GM19328 (cell line): ENCODE results near the gene GPR142.

Experiments
- ATAC-seq: cut with Tn5 transposase; IDR thresholded peaks from one replicate; pipeline ENCODE4 v1.9.1; 2021; ENCODE audit warnings: mild to moderate bottlenecking, moderate library complexity; ENCODE audit not compliant: unreplicated experiment

The GPR142 gene

DNA sequence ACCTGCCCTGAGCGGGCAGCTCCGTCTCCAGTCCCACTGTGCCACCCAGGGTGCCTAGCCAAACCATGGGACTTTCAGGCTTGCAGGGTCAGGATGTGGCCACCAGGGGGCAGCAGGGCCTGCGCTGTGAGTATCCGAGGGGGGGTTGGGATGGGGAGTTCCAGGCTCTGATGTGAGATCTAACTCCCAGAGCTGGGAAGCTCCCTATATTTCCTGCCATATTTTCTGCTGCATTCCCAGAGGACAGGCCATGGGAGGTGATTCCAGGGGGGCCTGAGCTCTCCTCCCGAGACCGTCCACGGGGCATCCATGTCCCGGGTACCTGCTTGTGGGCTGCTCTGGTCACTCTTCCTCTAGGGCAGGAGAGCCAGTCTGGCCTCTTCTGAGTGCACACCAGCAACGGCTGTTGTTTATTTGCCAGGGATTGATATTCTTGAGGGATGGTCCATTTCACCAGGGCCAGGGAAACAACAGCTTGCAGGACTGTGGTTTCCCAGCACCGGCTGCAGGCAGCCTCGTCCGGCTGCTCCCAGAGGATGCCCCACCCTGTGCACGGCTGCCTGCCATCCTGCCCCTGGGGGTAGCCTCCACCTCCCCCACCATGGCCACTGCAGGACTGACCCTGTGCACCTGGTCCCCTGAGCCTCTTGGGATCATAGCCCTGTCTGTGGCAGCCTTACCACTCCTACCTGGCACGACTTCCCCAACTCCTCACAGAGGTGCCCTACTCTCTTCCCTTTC, 1.2 kb downstream of the GPR142 start:
- no peak for ATAC-seq

DNA sequence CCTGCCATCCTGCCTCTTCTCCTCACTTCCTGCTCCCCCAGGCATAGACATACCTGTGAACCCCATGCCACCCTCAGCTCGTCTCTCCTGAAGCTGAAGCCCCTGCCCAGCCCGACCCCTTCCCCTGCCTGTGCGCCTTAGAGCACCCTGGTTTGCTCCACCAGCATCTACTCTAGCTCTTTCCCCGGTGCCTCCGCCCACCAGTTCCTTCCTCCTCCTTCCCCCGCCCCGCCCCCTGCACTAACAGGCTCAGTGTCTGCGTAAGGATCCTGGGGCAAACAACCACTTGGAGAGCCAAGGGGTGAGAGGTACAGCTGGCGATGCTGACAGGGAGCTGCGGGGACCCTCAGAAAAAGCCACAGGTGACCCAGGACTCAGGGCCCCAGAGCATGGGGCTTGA, 1.9 kb downstream of the GPR142 start:
- ATAC-seq, result no peak

DNA sequence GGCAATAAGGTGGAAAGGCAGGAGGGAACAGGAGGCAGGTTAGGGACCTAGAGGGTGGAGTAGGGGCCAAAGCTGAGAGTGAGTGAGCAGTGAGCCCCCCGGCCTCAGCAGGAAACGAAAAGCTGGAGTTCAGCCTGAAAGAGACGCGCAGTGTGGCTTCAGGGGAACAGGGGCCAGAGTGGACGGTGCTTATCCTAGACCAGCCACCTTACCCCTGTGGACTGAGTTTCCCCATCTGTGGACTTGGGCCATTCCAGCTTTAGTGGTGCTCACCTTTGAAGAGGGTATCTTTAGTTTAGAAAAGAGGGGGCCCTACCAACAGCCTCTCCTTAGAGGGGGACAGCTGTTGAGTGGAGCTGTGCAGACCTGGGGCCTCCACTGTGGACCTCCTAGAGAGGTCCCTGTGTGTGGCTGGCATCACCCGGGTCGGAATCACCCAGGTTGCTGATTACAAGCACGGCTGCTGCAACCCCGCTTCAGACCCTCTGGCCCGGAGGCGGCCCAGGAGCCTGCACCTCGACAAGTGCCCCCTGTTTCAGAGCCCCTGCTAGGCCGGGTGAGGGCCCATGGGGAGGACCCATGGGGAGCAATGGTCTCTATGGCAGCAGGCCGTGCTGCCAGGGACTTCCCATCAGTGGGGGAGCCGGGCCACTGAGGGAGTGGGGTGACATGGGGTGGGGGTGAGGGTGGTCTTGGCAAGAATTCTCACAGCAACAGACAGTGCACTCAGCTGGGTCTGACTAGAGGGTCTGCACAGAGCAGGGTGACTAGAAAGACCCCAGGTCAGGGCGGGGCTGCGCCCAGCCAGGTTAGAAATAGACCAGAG, 2.6 kb downstream of the GPR142 start:
- ATAC-seq, result no peak

DNA sequence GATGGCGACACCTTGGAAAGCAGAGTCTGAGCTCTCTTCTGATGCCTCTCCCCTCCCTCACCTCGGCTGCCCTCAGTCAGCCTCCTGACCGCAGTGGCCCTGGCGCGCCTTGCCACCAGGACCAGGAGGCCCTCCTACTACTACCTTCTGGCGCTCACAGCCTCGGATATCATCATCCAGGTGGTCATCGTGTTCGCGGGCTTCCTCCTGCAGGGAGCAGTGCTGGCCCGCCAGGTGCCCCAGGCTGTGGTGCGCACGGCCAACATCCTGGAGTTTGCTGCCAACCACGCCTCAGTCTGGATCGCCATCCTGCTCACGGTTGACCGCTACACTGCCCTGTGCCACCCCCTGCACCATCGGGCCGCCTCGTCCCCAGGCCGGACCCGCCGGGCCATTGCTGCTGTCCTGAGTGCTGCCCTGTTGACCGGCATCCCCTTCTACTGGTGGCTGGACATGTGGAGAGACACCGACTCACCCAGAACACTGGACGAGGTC, 4.4 kb downstream of the GPR142 start:
- no peak for ATAC-seq

DNA sequence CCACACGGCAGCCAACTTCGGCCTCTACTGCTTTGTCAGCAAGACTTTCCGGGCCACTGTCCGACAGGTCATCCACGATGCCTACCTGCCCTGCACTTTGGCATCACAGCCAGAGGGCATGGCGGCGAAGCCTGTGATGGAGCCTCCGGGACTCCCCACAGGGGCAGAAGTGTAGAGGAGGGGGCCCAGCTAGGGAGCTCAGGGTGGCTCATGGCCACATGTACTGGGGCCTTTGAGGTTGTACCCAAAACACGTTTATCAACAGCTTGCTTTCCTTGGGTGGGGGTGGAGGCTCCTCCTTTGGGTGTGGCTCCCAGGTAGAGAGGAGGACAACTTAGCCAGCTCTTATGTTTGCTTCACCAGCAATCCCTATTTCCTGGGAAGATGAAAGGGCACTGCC, 5.1 kb downstream of the GPR142 start:
- ATAC-seq, result no peak

DNA sequence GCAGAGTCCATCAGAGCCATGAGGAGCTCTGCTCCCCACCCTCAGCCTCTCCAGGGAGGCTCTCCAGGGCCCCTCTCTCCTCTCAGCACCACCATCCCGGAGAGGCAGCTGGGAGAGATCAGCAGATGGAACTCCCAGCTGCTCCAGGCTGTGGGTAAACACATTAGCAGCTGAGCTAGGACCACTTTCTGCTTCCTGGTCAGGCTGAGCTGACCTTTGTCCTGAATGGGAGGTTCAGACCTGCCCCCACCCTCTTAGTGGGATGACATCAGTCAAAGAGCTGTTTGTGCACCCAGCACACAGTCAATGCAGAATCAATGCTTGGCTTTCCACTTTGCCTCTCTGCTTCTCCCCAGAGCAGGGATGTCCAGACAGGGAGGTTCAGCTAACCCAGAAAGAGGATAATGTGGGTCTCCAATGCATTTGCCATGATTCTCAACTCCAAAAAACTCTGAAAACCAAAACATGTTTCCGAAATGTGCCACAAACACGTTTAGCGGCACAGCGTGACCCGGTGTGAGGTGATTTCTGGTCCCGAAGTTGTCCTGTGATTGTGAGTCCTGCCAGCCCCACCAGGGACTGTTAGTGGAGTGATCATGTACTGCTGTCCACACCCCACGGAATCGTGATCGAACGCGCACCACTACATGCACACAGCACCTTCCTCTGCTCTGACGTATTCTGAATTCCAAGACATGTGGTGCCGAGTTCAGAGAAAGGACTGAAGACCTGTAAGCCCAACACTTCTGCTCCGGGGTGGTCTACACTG, 6.7 kb downstream of the GPR142 start:
- ATAC-seq, result no peak

DNA sequence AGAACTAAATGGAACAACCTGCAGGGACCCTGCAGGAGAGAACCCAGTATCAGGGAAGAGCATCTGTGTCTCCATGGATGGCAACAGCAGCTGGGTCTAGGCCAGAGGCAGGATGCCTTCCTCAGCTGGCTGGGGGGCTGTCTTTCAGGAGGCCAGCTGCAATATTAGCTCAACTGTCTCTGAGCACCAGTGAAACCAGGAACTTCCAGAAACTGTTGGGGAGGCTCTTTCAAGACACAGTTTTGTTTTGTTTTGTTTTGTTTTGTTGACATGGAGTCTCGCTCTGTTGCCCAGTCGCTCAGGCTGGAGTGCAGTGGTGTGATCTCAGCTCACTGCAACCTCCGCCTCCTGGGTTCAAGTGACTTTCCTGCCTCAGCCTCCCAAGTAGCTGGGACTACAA, 7.6 kb downstream of the GPR142 start:
- ATAC-seq, result no peak

DNA sequence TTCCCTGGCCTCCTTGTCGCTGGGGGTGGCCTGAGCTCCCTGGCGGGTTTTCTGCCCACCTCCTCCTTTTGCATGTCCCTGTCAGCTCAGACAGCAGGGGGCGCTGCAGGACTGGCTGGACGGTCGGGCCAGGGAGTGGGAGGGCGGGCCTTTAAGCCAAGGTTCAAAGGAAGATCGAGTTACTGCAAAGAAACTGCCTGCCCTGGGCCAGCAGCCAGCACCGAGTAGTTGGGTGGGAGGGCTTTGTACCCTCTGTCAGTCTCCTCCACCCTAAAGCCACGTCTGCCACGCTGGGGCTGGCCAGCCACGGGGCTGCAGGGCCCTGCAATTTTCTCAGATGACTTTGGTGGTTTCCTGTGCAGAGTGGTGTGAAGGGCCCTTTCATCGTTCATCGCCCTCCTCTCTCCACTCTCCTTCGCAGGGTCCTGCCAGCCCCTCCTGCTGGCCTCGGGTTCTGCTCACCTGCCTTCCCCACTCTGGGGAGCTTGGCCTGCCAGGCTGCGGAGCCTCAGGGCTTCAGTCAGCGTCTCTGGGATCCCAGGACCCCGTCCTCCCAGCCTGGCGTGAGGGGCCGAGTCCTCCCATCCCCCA, 12.3 kb downstream of the GPR142 start:
- no peak for ATAC-seq

DNA sequence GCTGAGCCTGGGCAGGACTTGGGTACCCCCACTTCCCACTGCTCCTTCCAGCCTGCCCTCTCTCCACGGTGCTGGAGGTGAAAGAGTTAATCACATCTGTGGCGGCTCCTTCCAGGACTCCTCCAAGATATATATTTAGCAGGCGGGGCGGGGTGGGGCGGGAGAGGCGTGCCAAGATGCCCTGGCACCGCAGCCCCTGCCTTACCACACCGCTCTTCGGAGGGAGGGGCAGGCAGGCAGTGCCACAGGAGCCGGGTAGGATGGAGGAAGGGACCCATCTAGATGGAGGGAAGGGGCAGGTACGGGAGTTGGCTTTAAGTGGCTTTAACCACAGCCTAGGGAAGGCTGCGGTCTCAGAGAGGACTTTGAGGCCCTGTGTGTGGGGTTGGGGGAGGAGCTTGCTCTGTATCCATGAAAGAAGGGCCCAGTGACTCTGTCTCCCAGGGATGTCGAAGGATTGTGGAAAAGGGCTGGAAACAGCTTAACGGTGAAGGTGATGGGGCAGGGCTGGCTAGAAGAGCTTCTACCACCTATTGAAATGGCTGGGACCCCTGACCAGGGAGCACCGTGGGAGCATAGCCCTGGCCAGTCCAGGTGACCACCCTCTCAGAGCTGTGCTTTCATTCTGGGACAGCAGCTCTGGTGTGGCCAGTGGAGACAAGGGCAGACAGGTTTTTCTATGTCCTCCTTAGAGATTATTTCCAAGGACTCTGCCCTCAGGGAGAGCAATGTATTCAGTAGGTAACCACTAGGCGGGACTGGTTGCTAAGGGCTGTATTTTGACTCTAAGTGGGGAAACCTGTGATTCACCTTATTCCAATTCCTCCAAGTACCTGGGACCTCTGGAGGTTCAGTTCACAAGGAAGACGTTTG, 13.0 kb downstream of the GPR142 start:
- ATAC-seq, result no peak

DNA sequence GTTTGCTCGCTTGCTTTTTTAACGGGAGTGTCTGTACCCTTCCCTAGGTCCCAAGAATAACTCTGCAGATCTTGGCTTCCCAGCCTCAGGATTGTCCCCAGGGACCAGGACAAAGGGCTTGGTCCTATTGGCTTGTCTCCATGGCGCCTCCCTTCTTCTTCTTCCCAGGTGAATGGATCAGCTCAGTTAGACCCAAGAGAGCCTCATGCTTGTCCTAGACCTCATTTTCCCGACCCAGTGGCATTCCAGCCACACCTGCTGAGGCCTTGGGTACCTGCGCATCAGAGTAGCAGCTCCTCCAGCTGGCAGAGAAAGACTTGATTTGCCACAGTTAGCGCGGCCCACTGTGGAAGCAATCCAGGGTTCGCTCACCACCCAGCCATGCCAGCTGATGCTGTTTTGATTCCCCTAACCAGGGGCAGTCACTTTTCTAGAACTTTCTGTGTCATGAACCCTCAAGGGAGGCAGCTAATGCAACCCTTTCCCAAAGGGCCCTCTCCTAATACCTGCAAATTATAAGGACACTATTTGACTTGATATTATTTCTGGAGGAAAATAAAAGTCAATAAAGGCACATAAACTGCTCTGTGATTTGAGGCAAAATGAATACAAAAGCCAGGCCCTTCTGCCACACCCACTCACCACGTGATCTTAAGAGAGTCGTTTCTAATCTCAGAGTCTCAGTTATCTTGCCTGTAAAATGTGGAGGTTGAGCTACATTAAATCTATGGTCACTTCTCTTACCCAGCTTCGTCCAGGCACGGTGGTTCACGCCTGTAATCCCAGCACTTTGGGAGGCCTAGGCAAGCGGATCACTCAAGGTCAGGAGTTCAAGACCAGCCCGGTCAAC, 13.9 kb downstream of the GPR142 start:
- no peak for ATAC-seq

DNA sequence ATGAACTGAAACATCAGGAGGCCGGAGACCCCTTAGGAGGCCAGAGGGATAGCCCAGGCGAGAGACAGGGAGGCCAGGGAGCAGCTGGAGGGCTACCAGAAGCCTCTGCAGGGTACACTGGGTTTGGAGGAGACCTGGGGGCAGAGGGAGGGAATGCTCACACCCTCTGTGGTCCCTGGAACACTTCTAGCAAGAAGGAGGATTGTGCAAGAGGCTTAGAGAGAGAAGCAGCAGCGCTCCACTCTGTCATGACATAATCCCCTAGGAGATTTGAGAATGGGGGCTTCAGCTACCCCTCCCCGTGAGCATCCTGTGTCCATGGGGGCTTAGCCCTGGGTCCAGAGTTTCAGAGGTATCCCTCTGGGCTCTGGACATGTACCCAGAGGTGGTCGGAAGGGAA, 15.8 kb downstream of the GPR142 start:
- ATAC-seq, result no peak

DNA sequence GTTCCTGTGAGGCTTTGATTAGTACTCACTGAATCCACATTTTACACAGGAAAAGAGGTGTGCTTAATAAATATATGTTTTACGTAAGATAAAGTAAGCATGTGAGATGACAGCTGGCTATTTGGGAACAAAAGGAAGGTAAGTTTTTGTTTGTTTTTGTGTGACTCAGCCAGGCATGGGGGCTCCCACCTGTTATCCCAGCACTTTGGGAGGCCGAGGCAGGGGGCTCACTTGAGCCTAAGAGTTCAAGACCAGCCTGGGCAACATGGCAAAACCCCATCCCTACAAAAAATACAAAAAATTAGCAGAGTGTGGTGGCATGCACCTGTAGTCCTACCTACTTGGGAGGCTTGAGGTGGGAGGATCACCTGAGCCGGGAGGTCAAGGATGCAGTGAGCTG, 17.9 kb downstream of the GPR142 start:
- no peak for ATAC-seq

DNA sequence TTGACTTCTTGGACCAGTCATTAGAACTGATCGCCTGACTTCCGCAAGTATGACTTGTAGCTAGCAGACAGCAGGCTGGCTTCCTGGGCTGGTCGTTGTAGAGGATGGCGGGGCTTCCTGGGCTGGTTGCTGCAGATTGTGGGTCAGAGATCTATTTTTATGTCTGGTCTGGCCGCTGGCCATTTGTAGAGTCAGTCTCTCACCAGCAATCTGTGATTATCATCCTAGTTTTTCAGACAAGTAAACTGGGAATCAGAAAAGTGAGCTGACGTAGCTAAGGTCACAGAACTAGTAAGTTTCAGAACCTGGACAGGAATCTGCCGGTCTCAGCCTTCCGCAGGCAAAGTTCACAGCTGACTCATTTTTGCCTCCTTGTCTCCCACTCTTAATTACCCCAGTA, 19.1 kb downstream of the GPR142 start:
- ATAC-seq, result no peak

DNA sequence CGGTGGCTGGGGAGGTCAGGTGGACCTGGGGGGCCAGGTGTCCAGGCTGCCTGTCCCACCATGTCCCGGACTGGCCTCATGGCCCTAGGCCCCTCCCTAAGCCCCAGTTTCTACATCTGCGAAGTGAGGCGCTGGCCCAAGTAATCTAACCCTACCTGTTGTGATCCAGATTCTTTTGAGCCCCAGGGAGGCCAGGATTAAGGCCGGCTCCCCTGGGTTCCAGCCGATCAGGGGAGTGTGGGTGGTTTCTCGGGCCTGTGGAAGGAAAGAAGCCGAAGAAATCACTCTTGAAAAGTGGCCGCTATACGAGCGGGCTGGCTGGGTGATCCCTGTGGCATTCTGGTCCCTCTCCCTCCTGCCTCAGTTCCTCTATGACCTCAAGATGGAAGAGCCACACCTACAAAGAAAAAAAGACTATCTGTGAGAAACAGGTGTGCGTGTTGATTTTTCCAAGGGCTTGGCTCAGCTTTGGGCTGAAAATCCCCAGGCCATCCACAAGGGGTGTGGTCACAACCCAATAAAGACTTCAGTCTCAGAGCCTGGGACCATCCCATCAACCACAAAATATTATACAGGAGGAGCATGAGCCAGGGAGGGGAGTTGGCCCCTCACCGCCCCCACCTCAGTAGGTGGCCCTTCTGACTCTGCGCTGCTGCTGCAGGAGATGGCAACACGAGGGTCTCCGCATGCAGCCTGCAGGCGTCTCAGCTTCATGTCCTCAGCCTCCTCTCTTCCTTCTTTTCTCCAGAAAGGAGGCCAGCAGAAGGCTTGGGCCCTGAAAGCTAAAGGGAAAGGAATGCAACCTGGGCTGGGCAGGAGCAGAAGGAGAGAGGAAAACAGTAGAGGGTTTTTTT, 20.3 kb downstream of the GPR142 start:
- no peak for ATAC-seq

DNA sequence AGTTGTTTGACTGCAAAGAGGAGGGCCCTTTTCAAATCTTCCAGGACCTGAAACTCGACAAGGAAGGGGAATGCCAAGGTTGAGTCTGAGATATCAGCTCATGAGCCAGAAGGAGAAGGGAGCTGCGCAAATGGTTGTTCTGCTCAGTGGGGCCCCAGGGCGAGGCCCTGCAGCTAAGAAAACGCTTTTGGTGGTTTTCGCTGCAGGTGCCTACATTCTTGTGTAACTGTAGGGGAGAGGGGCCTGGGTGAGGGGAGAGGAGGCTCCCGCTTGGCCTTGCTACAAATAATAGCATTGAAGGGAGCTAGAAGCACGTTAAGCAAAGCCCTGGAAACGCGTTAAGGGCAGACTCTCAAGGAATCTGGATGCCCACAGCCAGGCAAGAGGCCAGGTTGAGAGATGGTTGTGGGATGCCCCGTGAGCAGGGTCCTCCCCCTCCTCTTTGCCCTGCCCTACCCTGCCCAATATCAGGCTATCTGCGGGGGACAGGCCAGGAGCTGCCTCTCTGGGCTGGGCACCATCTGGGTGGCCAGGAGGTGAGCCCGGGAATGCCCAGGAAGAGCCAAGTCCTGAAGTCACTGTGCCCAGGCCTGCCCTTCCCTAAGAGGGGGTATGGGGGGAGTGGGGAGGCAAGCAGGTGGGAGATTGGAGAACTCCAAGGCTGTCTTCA, 21.9 kb downstream of the GPR142 start:
- no peak for ATAC-seq

DNA sequence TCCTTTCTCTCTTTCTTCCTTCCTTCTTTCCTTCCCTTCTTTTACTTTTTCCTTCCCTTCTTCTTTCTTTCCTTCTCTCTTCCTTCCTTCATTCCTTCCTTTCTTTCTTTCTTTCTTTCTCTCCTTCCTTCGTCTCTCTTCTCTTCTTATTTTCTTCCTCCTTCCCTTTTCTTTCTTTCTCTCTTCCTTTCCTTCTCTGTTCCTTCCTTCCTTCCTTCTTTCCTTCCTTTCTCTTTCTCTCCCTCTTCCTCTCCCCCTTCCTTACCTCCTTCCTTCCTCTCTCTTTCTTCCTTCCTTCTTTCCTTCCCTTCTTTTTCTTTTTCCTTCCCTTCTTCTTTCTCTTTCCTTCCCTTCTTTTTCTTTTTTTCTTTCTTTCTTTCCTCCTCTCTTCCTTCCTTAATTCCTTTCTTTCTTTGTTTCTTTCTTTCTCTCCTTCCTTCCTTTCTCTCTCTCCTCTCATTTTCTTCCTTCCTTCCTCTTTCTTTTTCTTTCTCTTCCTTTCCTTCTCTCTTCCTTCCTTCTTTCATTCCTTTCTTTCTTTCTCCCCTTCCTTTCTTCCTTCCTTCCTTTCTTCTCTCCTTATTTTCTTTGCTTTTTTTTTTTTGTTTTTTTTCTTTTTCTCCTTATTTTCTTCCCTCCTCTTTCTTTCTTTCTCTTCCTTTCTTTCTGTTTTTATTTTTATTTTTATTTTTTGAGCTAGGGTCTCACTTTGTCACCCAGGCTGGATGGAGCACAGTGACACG, 22.8 kb downstream of the GPR142 start:
- ATAC-seq, result no peak
